RKO (cell line): ENCODE data around the gene LANCL2.

ENCODE experiments used
- DNase-seq: peaks from one replicate; pipeline ENCODE4 v3.0.0-alpha.2; 2016; ENCODE audit warnings: low spot score

The LANCL2 gene

GRCh38 chr7:55438085-55438756, 73.1 kb downstream of the LANCL2 start:
- DNase-seq = no peak

GRCh38 chr7:55438757-55439525, 73.8 kb downstream of the LANCL2 start:
- no peak for DNase-seq

DNA sequence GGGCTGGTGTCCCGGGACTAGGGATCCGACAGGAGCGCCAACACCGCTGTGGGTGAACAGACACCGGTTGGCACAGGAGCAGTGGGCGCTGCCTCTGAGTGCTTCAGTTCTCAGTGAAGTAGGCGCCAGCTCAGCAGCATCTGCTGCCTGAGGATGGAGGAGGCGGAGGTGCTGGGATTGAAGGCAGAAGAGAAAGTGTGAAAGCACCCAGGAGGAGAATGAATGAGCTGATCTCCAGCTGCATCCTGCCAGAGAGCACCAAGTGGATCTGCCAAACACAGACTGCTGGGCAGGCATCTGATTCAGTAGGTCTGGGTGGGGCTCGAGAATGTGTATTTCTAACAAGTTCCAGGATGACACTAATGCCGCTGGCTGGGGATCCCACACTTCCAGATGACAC, 74.5 kb downstream of the LANCL2 start:
- no peak for DNase-seq

DNA sequence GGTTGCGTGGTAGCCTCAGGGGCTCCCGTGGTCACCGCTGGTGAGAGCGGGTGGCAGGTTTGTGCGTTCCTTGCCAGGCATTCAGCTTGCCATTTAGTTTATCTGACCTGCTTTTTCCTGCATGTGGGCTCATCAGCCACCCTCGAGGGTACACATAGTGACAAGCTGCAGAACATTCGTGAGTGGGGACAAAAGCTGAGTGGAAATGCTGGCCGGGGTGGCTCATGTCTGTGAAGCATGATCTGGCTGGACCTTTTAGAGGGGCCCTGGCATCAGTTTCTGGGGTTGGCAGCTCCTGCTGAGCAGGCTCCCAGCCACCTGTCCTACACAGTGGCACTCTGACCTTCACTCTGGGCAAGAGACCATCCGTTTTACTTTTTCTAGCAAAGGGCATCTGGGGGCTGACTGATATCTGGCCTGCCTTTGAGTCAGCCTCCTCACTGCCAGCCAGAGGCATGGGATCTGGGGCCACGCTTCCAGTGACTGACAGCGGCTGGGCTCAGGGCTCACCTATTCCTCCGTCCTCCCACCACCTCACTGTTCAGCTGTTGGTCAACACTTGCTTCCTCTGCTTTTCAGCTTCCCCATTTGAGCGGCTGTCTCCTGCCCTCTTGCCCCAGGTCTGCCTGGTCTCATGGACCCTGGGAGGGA, 75.0 kb downstream of the LANCL2 start:
- DNase-seq = no peak

DNA sequence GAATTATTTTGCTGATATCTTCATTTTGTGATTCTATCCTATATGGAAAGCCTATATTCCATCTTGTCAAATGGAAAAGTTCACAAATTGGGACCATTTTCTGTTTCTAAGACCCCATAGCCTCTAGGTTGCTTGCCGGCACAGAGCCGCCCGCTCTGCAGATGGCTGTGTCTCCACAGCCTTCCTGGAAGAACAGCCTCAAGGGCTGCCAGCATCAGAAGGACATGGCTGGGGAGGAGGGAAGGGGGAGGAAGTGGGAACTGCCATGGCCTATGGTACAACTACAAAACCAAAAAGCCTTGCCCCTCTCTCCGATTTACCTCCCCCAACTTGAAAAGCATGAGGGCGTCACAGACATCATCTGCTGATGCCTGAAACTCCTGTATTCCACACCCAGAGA, 75.9 kb downstream of the LANCL2 start:
- no peak for DNase-seq

DNA sequence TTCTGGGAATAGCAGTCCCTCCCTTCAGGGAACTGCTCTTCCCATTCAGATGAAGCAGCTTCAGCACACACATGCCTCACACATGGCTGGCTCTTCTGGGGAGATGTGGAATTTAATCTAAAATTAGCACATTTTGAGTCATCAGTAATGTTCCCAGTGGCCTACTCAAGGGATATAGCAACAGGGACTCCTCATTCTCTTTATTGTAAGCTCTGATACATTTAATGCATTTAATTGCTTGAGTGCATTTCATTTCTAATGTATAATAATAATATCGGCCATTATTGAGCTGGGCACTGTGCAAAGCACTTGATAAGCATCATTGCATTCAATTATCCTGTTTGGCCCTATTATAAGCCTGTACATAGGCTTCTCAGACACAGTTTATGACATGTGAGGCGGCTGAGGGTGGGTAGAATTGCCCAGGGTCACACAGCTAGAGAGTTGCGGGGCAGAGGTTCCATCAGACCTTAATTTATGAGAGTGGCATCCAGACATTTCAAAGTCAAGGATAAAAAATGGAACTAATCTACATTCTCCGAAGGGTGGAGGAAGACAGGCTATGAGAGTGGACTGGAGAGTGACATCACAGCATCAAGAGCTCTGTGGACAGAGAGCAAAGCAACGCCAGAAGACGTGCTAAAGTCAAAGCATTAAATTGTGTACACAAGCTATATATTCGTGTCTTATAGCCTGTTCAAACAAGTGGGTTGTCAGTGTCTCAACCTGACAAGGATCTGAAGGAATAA, 76.8 kb downstream of the LANCL2 start:
- no peak for DNase-seq

DNA sequence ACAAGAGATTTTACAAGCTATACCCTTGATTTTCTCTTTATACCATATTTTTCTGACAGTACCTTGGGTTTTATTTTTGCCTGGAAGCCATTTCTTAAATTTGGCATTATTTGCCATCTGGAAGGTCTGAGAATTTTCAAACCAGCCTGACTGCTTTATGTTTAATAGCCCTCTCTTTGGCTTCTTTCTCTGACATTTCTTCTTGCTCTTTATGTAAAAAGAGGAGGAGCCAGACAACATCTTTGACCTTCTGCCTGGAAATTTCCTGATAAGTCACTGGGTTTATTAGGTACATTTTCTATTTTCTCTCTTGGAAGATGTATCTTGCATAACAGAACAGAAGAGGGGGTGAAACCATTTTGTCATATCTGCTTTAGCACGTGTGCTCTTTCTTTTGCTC, 79.6 kb downstream of the LANCL2 start:
- DNase-seq = no peak

DNA sequence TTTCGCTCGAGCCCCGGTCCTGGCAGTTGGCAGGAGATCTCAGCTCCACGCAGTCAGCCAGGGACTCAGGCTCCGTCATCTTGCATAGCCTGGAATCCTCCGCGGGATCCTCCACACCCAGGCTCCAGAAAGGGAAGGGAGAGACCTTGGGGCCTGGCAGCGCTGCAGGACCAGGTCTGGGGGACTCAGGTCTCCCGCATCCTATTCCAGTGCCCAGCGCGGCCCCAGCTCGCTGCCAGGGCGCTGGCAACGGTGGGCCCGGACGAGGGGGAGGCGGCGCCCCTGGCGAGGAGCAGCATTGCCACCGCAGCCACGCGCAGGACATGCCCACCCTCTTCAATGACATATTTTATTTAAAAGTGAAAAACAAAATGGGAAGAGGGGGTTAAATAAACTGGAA, 83.4 kb downstream of the LANCL2 start:
- DNase-seq = no peak

GRCh38 chr7:55449205-55449991, 84.3 kb downstream of the LANCL2 start:
- DNase-seq = no peak

DNA sequence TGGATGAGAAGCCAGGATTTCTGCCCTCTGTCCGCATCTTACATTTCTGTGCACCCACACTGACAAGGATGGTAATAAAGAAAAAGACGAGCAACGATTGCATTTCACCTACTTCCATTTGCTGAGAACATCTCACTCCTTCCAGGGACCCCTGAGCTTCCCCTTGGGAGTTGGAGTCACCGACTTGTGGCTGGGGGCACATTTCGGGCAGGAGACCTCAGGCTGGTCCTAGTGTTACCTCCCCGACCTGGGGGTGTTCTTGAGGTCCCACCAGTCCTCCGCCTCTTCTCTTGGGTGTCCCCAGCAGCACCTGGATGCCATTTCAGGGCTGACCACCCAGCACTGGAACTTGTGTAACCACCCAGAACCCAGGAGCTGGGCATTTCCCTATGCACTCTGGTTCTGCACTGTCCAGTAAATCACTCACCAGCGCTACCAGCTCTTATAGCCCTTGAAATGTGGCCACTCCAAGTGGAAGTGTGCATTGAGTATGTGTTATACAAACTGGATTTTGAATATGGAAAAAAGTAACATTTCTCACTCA, 84.9 kb downstream of the LANCL2 start:
- no peak for DNase-seq

- no peak for DNase-seq
Measured at GRCh38 chr7:55452971-55453370, 87.8 kb downstream of the LANCL2 start.

DNA sequence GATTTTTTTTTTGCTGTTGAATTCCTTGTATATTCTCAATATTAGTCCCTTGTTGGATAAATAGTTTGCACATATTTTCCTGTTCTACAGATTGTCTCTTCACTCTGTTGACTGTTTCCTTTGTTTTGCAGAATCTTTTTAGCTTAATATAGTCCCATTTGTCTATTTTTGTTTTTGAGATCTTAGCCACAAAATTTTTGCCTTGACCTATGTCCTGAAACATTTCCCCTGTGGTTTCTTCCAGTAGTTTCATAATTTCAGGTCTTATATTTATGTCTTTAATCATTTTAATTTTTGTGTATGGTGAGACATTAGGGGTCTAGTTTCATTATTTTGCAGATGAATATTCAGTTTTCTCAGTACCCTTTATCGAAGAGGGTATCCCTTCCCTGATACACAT, 92.7 kb downstream of the LANCL2 start:
- DNase-seq = no peak

DNA sequence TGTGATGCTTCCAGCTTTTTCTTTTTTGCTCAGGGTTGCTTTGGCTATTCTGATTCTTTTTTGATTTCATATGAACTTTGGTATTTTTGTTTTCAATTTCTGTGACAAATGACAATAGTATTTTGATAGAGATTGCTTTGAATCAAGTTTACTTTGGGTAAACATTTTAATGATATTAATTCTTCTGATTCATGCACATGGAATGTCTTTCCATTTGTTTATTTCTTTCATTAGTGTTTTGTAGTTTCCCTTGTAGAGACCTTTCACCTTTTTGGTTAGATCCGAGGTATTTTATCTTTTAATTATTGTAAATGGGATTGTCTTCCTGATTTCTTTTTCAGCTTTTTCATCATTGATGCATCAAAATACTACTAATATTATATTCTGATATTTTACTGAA, 93.2 kb downstream of the LANCL2 start:
- DNase-seq = no peak

DNA sequence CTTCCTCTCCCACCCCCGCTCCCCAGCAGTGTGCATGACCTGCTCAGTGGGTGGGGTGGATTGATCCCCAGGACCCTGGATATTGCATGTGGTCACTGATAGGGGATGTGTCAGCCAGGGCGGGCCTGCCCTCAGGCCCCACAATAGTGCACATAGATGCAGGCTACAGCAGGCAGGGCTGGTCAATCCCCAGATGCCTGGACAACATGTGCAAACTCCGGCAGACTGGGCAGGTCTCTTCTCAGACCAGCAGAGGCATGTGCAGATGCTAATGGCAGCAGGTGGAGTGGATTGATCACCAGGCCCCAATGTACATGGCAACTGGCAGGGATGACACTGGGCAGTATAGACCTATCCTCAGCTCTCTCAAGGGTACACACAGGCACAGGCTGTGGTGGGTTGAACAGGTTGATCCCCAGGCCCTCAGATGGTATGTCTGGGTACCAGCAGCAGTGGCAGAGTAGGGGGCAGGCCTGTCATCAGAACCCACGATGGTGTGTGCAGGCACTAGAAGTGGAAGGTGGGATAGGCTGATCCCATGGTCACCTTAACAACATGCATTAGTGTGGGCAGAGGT, 98.6 kb downstream of the LANCL2 start:
- no peak for DNase-seq

GRCh38 chr7:55464422-55464821, 99.3 kb downstream of the LANCL2 start:
- DNase-seq = no peak

DNA sequence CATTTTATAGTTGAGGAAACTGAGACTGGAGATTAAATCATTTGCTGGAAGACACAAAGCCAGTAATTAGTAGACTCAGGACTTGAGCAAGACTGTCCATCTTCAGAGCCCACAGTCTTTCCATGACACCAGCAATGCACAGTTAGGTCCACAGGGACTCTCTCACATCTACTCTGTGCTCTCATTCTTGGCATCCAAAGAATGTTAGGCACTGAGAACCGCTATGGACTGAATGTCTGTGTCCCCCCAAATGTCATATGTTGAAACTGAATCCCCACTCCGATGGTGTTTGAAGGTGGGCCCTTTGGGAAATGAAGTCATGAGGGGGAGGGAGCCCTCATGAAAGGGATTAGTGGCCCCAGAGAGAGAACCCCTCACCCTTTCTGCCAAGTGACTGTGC, 100.6 kb downstream of the LANCL2 start:
- DNase-seq = no peak

GRCh38 chr7:55467047-55467593, 102.0 kb downstream of the LANCL2 start:
- no peak for DNase-seq

GRCh38 chr7:55468495-55468894, 103.4 kb downstream of the LANCL2 start:
- no peak for DNase-seq

GRCh38 chr7:55469271-55469681, 104.1 kb downstream of the LANCL2 start:
- DNase-seq = no peak

DNA sequence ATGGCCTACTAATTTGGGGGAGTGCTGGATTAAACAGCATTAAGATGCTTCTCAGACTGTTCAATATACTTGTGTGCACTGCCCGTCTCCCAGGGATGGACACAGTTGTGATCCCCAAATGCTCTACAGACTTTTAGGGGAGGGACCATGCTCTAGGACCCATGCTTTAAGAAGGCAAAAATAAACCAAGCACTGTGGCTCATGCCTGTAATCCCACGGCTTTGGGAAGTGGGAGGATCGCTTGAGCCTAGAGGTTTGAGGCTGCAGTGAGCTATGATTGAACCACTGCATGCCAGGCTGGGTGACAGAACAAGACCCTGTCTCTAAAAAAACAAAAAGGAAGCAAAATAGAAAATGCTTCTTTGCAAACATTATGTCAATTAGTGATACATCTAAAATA, 104.6 kb downstream of the LANCL2 start:
- DNase-seq = no peak

DNA sequence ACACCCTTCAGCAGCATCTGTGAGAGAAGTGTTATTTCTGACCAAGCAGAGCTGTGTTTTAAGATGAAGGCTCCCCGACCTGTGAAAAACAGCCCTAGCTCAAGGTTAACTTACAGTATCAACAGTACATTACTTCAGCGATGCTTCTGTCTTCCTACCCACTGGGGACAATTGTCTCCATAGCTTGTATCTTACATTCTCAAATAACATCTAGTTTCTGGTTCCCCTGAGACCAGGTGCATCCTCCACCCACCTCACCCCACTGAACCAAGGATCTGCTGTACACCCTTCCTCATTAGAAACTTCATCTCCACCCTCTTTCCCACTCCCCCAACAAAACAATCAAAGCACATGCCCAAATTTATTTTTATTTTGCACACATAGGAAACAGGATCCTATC, 105.1 kb downstream of the LANCL2 start:
- DNase-seq = no peak
